Activated effector memory CD4-positive, alpha-beta T cell treated with anti-CD3 and anti-CD28 coated beads, Interleukin-2, amount 50 U/mL, for 16 hours (primary cell): ENCODE measurements around the gene ZNF414.
"Not testable (repeated sequence)": the region's sequence is repeated elsewhere in the genome, so short reads cannot be mapped to it uniquely, and the experiment has no call there.

Source experiments
- DNase-seq: peaks from one replicate; pipeline ENCODE4 v3.0.0-alpha.2; 2020

ZNF414 gene, protein sequence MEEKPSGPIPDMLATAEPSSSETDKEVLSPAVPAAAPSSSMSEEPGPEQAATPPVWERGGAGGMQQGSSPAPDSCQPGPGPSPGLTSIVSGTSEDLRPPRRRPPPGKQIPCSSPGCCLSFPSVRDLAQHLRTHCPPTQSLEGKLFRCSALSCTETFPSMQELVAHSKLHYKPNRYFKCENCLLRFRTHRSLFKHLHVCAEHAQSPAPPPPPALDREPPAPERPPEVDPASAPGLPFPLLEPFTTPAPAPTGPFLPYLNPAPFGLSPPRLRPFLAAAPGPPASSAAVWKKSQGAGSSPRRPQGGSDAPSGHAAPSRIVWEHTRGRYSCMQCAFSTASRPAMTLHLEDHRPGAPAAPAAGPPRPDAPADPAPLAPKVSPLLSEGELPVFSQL

DNA sequence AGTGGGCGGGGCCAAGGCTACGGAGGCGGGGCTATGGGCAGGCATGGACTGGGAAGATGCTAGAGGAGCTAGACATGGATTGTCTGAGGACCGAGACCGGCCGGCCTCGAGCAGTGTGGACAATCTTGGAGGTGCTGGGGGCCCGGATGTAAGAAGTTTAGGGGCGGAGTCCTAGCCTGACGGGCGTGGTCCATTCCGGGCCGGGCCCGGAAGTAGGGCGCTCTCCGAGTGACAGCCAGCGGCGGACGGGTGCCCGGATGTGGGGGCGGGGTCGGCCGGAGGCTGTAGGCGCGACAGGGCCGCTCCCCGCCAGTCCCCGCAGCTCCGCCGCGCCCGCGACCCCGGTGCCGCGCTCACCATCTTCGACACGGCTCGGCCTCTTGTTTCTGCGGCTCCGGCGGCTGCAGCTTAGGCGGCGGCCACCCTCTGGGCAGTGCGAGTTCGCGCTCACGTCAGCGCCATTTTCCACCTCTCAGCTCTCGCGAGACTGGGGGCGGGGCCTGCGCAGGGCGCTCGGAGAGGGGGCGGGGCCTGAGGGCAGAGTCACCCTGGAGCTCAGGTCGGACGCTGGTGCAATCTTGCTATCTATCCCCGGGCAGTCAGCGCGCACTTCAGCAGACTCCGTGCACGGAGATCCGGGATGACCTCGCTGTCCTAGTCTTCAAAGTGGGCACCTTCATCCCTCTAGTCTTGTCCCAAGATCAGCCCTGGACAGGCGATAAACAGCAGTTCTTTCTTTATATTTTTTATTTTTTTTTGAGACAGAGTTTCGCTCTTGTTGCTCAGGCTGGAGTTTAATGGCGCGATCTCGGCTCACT, at the start of gene ZNF414:
Gene ZNF414 (minus strand): TSS at position 481 of the 818 bp plus-strand sequence. CDS start 121 bp downstream, at position 360.
- peak; percentile 97 for DNase-seq

DNA sequence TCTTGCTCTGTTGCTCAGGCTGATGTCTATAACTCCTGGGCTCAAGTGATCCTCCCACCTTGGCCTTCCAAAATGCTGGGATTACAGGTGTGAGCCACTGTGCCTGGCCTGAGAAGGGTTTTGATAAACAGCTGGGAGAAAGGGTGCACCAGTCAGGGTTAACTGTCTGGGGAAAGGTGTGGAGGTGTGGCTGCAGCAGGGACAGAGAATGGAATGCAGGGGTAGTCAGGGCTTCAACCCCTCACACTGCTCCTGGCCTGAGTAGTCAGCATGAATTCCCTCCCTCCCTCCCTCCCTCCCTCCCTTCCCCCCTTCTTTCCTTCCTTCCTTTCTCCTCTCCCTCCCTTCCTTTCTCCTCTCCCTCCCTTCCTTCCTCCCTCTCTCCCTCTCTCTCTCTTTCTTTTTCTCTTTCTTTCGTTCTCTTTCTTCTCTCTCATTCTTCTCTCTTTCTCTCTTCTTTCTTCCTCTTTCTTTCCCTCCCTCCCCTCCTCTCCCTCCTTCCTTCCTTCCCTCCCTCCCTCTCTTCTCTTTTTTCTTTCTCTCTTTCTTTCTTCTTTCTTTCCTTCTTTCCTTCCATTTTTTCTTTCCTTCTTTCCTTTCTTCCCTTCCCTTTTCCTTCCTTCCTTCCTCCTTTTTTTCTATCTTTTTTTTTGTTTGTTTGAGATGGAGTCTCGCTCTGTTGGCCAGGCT, 47.3 kb upstream of the ZNF414 start:
- DNase-seq = no peak

DNA sequence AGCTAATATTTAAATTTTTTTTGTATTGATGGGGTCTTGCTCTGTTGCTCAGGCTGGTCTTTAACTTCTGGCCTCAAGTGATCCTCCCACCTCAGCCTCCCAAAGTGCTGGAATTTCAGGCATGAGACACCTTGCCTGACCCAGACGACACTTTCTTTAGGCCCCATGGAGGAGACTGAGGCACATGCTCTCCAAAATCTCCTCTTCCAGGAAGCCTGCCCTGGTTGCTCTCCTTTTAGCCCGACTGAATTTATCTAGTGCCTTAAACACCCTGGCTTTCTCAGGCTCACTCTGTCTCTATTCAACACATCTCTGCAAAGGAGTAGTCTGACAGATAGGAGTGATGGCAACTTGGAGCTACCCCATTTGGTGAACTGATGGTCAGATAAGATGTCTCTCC, 44.4 kb upstream of the ZNF414 start:
- no peak for DNase-seq

DNA sequence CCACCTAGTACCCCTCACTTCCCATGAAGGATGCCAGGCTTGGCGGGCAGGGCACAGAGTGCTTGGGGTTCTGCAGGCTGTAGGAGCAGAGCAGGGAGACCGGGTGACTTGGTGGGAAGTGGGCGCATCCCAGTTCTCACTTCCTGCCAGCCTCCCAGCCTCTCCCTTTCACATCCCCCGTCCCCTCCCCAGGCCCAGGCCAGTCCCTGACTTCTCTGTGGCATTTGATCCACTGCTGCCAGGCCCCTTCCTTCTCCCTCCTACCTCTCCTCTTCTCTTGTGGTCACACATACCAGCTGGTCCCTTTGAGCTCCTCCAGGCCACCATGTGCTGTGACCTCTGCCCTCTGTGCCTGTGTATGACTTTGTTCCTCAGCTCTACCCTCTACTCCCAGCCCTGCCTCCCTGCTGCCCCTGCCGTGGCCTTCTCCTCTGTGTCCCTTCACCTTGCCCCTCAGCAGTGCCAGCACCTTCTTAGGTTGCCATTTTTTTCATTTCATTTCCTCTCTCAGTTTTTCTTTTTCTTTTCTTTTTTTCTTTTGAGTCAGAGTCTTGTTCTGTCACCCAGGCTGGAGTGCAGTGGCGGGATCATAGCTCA, 43.8 kb upstream of the ZNF414 start:
- DNase-seq = no peak

DNA sequence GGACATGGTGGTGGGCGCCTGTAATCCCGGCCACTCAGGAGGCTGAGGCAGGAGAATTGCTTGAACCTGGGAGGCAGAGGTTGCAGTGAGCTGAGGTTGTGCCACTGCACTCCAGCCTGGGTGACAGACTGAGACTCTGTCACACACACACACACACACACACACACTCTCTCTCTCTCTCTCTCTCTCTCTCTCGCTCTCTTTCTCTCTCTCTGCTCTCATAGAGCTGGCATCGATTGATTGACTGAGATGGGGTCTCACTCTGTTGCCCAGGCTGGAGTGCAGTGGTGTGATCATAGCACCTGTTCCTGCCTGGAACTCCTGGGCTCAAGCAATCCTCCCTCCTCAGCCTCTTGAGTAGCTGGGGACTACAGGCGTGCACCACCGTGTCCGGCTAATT, 39.8 kb upstream of the ZNF414 start:
- DNase-seq = not testable (repeated sequence)

DNA sequence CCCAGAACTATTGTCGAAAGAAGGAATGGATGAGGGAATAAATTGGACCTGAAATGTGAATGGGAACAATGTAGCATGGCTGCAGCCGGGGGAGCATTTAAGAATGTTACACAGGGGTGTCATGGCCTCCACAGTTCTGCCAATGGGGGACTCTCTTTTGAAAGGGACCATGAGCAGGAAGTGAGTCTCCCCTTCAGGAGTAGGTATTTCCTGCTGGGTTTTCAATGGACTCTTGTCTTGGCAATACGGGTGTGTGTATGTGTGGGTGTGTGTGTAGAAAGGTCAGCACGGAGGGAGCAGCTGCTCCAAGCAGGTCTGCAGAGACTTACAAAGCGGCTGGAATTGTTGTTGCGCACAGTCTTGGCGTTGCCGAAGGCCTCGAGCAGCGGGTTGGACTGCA, 38.8 kb upstream of the ZNF414 start:
- DNase-seq = no peak

DNA sequence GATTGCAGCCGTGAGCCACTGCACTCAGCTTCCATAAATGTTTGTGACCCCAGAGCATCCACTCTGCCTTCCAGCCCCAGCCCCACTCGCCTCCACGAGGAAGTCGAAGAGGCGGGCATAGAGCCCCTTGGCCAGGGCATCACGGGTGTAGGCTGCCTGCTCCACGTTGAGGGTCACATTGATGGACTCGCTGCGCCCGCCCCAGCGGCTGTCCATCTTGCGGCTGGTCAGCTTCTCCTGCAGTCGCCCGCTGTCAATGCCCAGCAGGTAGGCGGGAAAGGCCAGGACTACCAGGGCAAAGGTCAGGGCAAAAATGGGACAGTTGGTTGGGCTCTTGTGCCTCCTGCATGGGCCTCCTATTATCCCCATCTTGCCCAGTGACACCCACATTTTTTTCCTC, 36.1 kb upstream of the ZNF414 start:
- no peak for DNase-seq

DNA sequence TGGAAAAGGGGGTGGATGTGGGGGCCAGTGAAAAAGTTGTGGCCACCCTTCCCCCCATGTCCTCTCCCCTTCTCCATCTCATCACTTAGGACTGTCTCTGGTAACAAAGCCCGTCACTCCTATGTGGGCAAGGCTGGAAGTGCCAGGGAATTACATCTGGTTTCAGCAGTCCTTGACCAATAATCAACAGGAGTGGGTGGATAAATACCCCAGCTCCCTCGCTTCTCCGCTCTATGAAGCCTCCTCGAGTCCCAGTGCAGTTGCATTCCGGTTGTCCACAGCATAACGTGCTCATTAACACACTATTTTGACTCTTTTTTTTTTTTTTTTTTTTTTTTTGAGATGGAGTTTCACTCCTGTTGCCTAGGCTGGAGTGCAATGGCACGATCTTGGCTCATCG, 31.8 kb upstream of the ZNF414 start:
- no peak for DNase-seq

DNA sequence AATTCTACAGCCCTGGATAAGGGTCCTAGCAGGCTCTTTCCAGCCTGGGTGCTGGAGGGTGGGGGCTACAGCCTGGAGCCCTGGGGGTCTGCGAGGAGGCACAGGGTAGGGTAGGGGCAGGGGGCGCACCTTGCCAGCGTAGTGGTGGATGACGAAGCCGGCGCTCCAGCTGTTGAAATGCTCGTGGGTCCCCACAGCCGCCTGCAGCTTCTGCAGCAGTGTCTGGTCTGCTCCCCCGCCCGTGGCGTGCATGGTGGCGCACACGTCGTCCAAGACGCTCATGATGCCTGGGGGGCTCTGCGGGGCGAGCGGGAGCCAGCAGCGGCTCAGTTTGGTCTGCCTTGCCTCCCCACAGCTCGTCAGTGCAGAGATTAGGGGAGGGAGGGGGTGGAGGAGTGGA, 30.2 kb upstream of the ZNF414 start:
- DNase-seq = no peak

DNA sequence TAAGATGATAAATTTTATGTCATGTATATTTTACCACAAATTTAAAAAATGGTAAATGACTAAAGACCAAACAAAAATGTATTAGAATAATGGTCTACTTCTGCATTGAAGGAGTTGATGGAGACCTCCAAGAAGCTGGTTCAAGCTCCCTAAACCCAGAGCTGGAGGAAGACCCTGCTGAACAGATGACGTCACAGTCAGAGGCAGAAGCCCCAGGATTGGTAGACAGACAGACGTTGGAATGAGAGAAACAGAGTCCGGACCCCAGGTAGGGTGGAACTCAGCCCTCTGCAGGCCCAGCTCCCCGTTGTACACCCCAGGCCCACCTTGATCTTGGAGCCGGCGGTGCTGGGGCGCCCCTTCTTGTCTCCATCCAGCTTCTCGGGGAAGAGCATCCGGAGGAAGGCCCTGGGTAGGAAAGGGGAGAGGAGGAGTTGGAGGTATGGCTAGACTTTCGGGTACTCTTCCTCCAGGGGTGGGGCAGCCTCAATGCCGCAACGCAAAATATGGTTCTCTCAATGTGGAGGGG, 25.7 kb upstream of the ZNF414 start:
- no peak for DNase-seq

DNA sequence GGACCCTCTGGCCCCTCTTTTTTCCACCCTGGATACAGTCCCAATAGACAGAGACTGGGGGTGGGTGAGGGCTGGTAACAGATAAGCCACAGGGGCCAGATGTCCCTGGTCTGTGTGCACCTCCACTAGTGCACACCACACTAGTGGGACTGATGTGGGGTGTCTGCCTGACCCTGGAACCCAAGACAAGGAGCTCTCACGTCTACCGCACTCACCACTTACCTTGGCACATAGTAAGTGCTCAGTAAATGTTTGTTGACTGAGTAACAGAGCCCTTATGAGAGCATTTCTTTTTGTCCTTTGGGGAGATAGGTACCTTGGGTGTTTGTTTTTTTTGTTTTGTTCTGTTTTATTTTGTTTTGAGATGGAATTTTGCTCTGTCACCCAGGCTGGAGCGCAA, 23.1 kb upstream of the ZNF414 start:
- no peak for DNase-seq

DNA sequence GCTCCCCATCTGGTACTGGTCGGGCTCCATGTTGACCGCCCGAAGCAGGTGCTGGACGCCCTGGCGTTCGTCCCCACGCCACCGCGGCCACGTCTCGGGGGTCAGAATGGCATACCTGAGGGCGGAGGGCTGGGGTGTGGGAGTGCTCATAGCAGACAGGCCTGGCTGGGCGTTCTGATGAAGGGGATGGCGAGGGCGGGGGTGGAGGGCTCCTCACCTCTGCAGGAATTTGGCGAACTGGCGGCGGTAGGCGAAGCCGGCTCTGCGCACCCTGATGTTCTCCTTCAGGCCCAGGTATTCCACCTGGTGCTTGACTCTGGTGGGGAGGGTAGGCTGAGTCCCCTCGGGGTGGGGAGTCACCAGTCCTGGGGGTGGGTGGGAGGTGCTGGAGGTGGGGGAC, 22.3 kb upstream of the ZNF414 start:
- no peak for DNase-seq

DNA sequence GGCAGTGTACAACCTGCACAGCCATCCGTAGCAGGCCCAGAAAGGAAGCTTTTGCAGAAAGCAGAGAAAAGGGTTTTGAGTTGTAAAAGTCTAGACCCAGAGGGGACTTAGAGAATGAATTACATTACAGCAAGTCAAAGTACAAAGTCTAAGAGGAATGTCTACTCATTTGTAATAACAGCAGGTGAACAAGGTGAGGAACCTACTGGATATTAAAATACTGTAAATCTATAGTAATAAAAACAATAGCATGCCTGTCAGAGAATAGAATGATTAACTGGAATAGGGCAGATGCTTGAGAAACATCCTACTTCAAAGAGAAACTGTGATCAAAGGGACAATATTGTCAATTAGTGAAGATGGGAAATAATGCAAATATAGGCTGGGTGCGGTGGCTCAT, 18.3 kb upstream of the ZNF414 start:
- DNase-seq = no peak

DNA sequence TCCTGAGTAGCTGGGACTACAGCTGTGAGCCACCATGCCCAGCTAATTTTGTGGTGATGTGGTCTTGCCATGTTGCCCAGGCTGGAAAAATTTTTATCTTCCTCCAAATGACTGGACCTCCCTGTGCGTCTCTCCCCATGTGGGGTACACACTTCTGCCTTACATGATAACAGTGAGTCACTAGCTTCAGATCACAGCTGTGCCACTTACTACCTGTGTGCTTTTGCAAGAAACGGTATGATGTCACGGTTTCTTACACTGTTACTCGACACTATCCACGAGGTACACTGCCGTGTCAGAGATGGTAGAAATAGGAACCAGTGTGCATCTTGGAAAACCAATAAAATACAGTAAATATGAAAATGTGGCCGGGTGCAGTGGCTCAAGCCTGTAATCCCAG, 17.5 kb upstream of the ZNF414 start:
- DNase-seq = no peak

DNA sequence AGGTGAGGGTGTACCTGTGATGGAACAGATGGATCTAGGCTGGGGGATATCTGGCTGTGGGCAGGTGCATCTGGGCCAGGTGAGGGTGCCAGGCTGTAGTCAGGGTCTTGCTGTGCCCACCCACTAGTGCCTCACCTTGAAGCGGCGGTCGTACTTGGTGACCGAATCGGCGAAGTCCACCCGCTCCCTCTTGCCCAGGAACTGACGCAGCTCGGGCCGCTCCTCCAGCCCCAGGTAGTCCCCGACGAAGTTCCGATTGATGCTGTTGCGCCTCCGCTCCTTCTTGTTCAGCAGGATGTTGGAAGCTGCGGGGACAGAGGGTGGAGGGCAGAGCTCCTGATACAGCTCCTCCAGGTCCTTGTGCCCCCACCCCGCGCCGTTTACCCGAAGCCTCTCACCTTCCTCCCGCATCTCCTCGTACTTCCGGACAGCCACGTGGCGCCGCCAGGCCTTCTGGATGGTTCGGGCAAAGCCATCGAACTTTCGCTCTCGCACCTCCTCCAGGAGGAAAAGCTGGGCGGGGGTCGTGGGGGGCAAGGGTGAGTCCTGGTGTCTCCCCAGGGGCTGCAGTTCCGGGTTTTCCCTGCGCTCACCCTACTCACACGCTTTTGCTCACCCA, 16.2 kb upstream of the ZNF414 start:
- no peak for DNase-seq

DNA sequence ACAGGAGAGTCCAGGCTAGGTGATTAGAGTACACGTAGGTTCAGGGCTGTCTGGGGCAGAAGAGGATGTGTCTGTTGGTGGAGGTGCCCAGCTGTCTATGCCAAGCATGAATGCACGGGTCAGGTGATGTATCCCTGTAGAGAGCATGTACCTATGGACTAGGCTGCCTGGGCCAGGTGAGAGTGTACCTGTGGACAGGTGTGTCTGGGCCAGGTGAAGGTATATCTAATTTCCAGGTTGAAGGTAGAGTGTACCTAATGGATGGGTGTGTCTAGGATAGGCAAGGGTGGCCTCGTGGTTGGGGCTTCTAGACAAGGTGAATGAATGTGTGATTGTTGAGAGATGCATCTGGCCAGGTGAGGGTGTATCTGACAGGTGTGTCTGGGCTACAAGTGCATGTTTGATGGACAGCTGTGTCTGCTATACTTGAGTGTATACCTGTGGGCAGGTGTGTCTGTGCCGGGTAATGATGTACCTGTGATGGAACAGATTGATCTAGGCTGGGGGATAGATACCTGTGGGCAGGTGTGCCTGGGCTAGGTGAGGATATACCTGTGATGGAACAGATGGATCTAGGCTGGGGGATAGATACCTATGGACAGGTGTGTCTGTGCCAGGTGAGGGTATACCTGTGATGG, 15.5 kb upstream of the ZNF414 start:
- DNase-seq = no peak

DNA sequence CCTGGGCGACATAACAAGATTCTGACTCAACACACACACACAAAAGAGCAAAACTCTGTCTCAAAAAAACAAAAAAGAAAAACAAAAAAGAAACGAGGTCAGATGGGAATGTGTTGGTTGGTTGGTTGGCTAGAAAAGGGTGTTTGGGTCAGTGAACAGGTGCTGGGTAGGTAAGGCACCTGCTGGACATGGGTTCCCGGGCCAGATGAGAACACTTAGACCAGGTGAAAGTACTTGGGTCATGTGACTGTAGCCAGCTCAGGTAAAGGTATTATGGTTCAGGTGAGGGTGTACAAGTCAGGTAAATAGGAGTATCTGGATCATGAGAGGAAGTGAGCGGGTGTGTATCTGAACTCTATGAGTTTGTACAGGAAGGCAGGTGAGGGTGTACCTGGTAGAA, 14.5 kb upstream of the ZNF414 start:
- no peak for DNase-seq

DNA sequence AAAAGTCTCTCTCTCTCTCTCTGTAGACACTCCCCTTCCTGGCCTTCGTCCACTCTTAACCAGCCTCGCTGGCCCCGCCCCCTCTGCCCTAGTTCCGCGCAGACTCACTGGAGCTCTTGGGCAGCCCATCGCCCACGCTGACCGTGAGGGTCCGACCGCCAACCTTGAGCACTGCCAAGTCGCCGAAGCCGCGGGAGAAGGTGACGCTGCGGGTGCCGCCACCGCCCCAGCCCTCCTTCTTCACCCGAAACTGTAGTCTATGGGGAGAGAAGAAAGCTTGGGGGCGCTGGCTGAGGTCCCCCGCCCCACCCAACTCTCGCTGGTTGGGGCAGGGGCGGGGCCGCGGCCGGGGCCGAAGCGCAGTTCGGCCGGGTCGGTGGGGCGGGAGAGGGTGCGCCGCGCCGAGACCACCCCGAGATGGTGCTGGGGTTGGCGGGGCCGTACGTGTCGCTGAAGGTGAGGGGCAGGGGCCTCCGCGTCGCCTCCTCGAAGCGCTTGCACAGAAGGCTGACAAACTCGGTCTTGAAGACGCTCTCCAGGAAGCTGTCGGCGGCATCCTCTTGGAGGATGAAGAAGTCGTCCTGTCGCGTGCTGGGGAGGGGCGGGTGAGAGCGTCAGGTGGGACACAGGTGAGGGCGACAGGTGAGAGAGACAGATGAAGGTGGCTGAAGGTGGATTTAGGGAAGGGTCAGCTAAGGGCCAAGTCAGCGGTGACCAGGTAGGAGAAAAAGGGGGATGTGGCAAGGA, 12.6 kb upstream of the ZNF414 start:
- DNase-seq = no peak

DNA sequence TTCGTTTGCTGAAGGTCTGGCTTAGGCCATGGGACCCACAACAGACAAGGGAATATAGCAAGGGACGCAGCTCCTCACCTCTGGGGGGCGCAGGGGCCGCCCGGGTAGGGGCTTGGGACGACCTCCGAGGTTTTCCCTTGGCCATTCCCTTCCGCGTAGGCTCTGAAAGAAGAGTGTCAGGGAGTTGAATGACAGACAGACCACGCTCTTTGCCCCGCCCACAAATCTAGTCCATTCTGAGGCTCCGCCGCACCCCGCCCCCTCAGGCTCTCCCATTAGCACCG, 11.4 kb upstream of the ZNF414 start:
- DNase-seq = no peak

DNA sequence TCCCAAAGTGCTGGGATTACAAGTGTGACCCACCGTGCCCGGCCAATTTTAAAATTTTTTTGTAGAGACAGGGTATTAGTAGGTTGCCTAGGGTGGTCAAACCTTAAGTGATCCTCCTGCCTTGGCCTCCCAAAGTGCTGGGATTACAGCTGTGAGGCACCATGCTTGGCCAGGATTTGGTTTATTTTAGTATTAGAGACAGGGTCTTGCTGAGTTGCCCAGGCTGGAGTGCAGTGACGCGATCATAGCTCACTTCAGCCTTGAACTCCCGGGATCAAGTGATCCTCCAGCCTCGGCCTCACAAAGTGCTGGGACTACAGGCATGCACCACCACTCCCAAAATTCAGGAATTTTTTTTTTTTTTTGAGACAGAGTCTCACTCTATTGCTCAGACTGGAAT, 5.4 kb upstream of the ZNF414 start:
- DNase-seq = no peak

DNA sequence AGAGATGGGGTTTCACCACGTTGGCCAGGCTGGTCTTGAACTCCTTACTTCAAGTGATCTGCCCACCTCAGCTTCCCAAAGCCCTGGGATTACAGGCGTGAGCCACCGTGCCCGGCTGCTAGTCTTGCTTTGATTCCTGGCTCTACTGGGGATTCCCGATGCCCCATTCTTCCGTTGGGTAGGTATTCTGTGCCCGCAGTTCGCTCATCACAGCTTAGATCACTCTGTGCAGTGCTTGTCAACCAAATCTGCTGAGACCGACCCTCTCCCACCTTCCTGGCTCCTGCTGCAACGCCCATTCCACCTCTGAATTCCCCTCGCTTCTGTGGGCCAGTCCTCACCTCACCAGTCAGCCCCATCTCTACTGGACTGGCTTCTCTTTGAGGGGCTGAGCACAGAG, 4.6 kb upstream of the ZNF414 start:
- peak; percentile 65 for DNase-seq
